Neural progenitor cell (in vitro differentiated cells): ENCODE data around the gene VPS50.

ENCODE experiments used
- EZH2 ChIP-seq: fragments of 200-600 bp; sonication (generic); IDR thresholded peaks from 2 replicates; pipeline ENCODE4 v1.6.1; 2017; ENCODE audit warnings: antibody characterized with exemption, mild to moderate bottlenecking, moderate library complexity
- EZH2phosphoT487 ChIP-seq: fragments of 200-600 bp; sonication (generic); IDR thresholded peaks from 2 replicates; pipeline ENCODE4 v1.6.1; 2017; ENCODE audit warnings: antibody characterized with exemption
- TF ChIP-seq, protein P1 (sequence below): fragments of 200-600 bp; sonication (generic); IDR thresholded peaks from 2 replicates; pipeline ENCODE4 v1.5.1; 2017; ENCODE audit warnings: antibody characterized with exemption, mild to moderate bottlenecking

DNA sequence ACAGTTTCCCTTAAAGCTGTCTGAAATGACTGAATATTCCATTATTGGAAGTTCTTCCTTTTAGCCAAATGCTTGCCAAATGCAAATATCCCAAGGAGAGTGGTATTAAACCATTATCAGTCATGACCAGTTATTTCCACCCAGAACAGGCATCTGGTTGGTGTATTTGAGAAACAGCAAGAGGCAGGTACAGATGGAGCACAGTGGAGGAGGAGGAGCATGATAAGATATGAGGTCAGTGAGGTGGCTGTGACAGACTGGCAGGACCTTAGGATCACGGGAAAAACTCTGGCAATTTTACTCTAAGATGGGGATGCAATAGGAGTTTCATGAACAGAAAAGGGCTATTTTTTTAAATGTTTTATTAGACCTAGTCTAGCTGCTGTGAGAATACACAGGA is 12.3 kb upstream of the VPS50 start:
- TF ChIP-seq EZH2 (no peak), EZH2phosphoT487 (no peak)
- TF ChIP-seq, protein P1, sequence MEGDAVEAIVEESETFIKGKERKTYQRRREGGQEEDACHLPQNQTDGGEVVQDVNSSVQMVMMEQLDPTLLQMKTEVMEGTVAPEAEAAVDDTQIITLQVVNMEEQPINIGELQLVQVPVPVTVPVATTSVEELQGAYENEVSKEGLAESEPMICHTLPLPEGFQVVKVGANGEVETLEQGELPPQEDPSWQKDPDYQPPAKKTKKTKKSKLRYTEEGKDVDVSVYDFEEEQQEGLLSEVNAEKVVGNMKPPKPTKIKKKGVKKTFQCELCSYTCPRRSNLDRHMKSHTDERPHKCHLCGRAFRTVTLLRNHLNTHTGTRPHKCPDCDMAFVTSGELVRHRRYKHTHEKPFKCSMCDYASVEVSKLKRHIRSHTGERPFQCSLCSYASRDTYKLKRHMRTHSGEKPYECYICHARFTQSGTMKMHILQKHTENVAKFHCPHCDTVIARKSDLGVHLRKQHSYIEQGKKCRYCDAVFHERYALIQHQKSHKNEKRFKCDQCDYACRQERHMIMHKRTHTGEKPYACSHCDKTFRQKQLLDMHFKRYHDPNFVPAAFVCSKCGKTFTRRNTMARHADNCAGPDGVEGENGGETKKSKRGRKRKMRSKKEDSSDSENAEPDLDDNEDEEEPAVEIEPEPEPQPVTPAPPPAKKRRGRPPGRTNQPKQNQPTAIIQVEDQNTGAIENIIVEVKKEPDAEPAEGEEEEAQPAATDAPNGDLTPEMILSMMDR, result no peak
